BJ (cell line): ENCODE data around the gene RPL12. TPM values are rescaled to one million over a fixed set of nuclear protein-coding genes. Genes with fewer than 3 reads are reported as not detected.

Experiments used
- CTCF ChIA-PET: fragments of 350-600 bp; formaldehyde crosslinking; extraction: SDS; loops from one replicate; lab custom pipeline; 2021; ENCODE audit warnings: antibody characterized with exemption, inconsistent platforms; lab: Yijun Ruan, JAX
- POLR2A ChIA-PET: fragments of 300-600 bp; sonication (Branson Sonifier 250); formaldehyde crosslinking; extraction: SDS; loops from one replicate; lab custom pipeline; 2021; ENCODE audit warnings: antibody characterized with exemption; lab: Charles Lee
- DNase-seq: peaks from one replicate; pipeline ENCODE4 v3.0.0-alpha.2; 2011; ENCODE audit warnings: low read depth
- H3K27me3 ChIP-seq: 2 replicates; pipeline ENCODE4 v1.6.0; 2011; ENCODE audit warnings: low read length; ENCODE audit not compliant: control insufficient read depth, insufficient read depth
- H3K36me3 ChIP-seq: 2 replicates; pipeline ENCODE4 v1.5.1; 2011; ENCODE audit warnings: low read length; ENCODE audit not compliant: control insufficient read depth, insufficient read depth
- H3K4me3 ChIP-seq: 2 replicates; pipeline ENCODE4 v1.5.1; 2011; ENCODE audit warnings: low read depth, mild to moderate bottlenecking, control low read depth, low read length
- CTCF ChIP-seq: IDR thresholded peaks from 2 replicates; pipeline ENCODE4 v1.5.1; 2011; ENCODE audit warnings: low read depth, mild to moderate bottlenecking, control low read depth, inconsistent platforms, low read length, moderate library complexity; ENCODE audit not compliant: insufficient read depth
- polyA plus RNA-seq: library from polyadenylated mRNA; depleted of rRNA; stranded (reverse); fragments of >200 nt; gene quantifications from 2 replicates; pipeline ENCODE4 v1.2.3, GENCODE V29; 2011

Gene RPL12
- polyA plus RNA-seq, 1 experiment, result 2,343 TPM

DNA sequence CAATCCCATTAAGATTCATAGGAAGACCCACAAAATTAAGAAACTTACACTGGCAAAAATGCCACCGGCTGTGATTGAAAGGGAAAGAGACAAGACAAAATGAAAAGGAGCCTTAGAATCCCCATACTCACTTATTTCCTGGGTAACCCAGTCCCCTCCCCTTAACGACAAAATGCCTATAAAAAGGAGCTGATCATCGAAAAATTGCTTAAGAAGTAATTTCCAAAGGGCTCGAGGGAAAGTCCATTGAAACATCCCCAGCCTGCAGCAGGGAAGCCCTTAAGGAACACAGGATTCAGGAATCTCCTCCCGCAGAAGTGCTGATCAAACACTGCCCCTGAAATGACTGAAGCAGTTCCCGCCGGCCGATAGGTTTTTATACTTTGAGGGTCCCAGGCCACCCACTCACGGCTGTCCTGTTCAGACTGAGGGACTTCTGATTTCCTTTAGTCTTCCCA is 27.7 kb downstream of the RPL12 start:
- H3K27me3 ChIP-seq, result no peaks in the 10 kb centered on the region
- ChIA-PET CTCF (interaction anchor here (0.9 kb wide), 1 partner anchor 16 kb away, joined by 3 read pairs; no protein-coding TSS in a partner anchor), POLR2A (no interaction called here)
- no peaks in the 10 kb centered on the region; the same call in none of the 2 replicates for H3K36me3 ChIP-seq
- no peak for TF ChIP-seq CTCF
- DNase-seq, result no peak
- peak overlapping the region; percentile 83 for H3K4me3 ChIP-seq

DNA sequence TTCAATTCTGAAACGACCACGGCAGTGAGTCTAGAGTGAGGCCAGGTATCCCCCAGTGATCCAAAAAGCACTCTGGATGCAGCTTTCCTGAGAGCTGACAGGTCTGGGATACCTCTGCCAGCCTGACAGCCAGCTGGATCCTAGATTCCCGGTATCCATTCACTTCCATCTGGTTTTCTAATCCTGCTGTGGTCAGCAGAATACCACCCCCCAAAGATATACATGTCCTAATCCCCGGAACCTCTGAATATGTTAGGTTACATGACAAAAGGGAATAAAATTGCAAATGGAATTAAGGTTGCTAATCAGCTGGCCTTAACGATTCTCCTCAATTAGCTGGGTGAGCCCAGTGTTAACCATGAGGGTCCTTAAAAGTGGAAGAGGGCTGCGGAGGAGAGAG is 28.4 kb downstream of the RPL12 start:
- POLR2A ChIA-PET, result no interaction called here
- TF ChIP-seq CTCF, result no peak
- Histone ChIP-seq H3K27me3 (no peaks in the 10 kb centered on the region), H3K4me3 (peak overlapping the region; percentile 83), H3K36me3 (no peaks in the 10 kb centered on the region)
- DNase-seq, result no peak
- CTCF ChIA-PET, result no interaction called here

DNA sequence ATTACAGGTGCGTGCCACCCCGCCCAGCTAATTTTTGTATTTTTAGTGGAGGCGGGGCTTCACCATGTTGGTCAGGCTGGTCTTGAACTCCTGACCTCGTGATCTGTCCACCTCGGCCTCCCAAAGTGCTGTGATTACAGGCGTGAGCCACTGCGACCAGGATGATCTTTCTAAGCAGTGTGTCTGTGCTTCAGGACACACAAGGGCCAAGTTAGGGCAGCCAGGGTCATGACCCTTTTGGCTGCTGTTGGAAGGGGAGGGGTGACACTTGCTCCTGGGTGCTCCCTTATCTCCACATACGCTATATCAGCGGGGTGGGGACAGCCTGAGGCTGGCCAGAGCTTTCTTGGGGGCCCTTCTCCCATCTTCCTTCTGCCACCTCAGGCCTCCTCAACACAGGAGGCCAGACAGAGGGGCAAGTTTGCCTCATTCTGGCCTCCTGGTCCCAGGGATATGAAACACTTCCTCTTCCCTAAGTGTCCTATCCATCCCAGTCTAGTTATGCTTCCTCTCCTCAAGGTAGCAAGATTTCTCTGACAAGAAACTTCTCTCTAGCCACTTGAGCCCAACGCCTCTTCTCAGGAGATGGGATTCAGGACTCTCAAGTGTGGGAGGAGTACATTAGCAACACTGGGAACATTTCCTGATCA is 28.9 kb downstream of the RPL12 start:
- no peaks in the 10 kb centered on the region for H3K27me3 ChIP-seq
- ChIA-PET CTCF (no interaction called here), POLR2A (no interaction called here)
- DNase-seq, result no peak
- no peaks in the 10 kb centered on the region for H3K36me3 ChIP-seq
- TF ChIP-seq CTCF, result no peak
- no peak overlapping the region for H3K4me3 ChIP-seq

GRCh38 chr9:127421057-127421456 is 30.1 kb downstream of the RPL12 start:
- no peak for DNase-seq
- TF ChIP-seq CTCF, result no peak
- Histone ChIP-seq H3K4me3 (no peak overlapping the region), H3K27me3 (no peaks in the 10 kb centered on the region), H3K36me3 (no peaks in the 10 kb centered on the region)
- ChIA-PET CTCF (no interaction called here), POLR2A (no interaction called here)

DNA sequence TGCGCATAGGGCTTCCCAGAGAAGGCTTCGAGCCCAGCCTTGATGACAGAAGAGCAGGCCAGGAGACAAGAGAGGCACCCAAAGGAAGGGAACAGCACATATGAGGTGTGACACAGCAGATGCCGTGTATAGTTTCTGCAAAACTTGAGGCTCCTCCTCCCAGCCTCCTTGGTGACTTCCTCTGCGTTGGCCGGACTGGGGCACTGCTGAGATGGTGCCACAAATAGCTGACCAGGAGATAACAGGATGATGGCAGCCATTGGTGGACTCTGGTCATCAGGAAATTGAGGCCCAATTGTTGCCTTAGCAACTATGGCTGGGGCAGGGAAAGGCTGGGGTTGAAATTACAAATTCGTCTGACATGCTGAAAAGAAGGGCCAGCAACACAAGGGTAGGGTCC is 31.9 kb downstream of the RPL12 start:
- no peak overlapping the region for H3K4me3 ChIP-seq

More for the DNA sequence above, 31.9 kb downstream of the RPL12 start:
- no peak for DNase-seq
- Histone ChIP-seq H3K27me3 (no peaks in the 10 kb centered on the region), H3K36me3 (no peaks in the 10 kb centered on the region)
- ChIA-PET CTCF (no interaction called here), POLR2A (no interaction called here)
- no peak for TF ChIP-seq CTCF
